K562 (cell line): ENCODE measurements around the gene LSS. TPM values are rescaled to one million over a fixed set of nuclear protein-coding genes. Genes with fewer than 3 reads are reported as not detected.

Source experiments
- ATAC-seq: fragments of 200-7000 bp; cut with Tn5 transposase; 3 replicates; pipeline ENCODE4 v1.9.1; 2020; ENCODE audit warnings: moderate library complexity
- BruUV-seq: library from RNA; stranded (reverse); fragments of 400-500 nt; replicated peaks from 2 replicates; lab custom pipeline; 2021; lab: Mats Ljungman, UMichigan
- CTCF ChIA-PET: fragments of 300-600 bp; formaldehyde crosslinking; extraction: SDS; loops from one replicate; lab custom pipeline; 2021; ENCODE audit warnings: low intra/inter-chr PET ratio; lab: Yijun Ruan, JAX
- POLR2A ChIA-PET: fragments of 300-600, 350-650 bp; sonication (Branson Sonifier 250); formaldehyde crosslinking; extraction: SDS; loops from one replicate; lab custom pipeline; 2021; ENCODE audit warnings: antibody characterized with exemption, inconsistent platforms; lab: Yijun Ruan, JAX
- DNase-seq, 4 experiments: peaks; one replicate each; pipeline versions ENCODE4 v3.0.0 to v3.0.0-alpha.2; 2011 to 2018; ENCODE audit warnings: low spot score in 3 of 4, mixed read lengths in 3 of 4; ENCODE audit errors: extremely low read depth in 1 of 4
- FAIRE-seq: peaks from 2 replicates; lab custom pipeline; 2011; peaks lifted over from hg19 to GRCh38; lab: Jason Lieb, UNC
- H2AFZ ChIP-seq: 2 replicates; pipeline ENCODE4 v1.6.0; 2011; ENCODE audit warnings: low read depth, low read length, control low read depth, inconsistent platforms
- H3K27ac ChIP-seq: fragments of 200-600 bp; 3 replicates; pipeline ENCODE4 v1.8.0; 2011; ENCODE audit warnings: low read depth, mild to moderate bottlenecking, control low read depth, inconsistent platforms, low read length, moderate library complexity, mixed read lengths; ENCODE audit errors: extremely low read depth
- H3K27me3 ChIP-seq, 2 experiments: fragments of 300-600 bp in 1 of 2; 2 replicates in 1 of 2; 3 replicates in 1 of 2; pipeline versions ENCODE4 v1.6.0 to v1.8.0; 2011; ENCODE audit warnings: inconsistent platforms in 2 of 2, low read length in 2 of 2, mild to moderate bottlenecking in 1 of 2, mixed read lengths in 1 of 2, moderate library complexity in 1 of 2; ENCODE audit not compliant: control insufficient read depth in 2 of 2, insufficient read depth in 2 of 2
- H3K36me3 ChIP-seq: fragments of 300-600 bp; 3 replicates; pipeline ENCODE4 v1.8.0; 2011; ENCODE audit warnings: mild to moderate bottlenecking, low read length, inconsistent platforms; ENCODE audit not compliant: control insufficient read depth, insufficient read depth
- H3K4me1 ChIP-seq, 2 experiments: fragments of 200-600 bp in 1 of 2; replicated peaks in 1 of 2; 2 replicates in 1 of 2; 3 replicates in 1 of 2; pipeline versions ENCODE4 v1.5.1 to v1.8.0; 2011; ENCODE audit warnings: inconsistent platforms in 2 of 2, low read length in 2 of 2, mild to moderate bottlenecking in 1 of 2, mixed read lengths in 1 of 2, moderate library complexity in 1 of 2; ENCODE audit not compliant: control insufficient read depth in 2 of 2, insufficient read depth in 2 of 2
- H3K4me2 ChIP-seq: 2 replicates; pipeline ENCODE4 v1.6.1; 2011; ENCODE audit warnings: low read length, control low read depth, inconsistent platforms, mixed read lengths; ENCODE audit not compliant: insufficient read depth
- H3K4me3 ChIP-seq: fragments of 200-600 bp; sonication (generic), shearing (Covaris generic); 2 replicates; pipeline ENCODE4 v1.5.1; 2016; ENCODE audit warnings: control low read depth, inconsistent platforms
- H3K79me2 ChIP-seq: fragments of 200-600 bp; 3 replicates; pipeline ENCODE4 v1.8.0; 2011; ENCODE audit warnings: low read length, inconsistent platforms; ENCODE audit not compliant: control insufficient read depth, insufficient read depth
- H3K9ac ChIP-seq, 2 experiments: 2 replicates each; pipeline versions ENCODE4 v1.6.0 to v1.6.1; 2011; ENCODE audit warnings: low read depth in 2 of 2, low read length in 2 of 2, control low read depth in 1 of 2, inconsistent platforms in 1 of 2, mild to moderate bottlenecking in 1 of 2, mixed read lengths in 1 of 2; ENCODE audit not compliant: insufficient read depth in 1 of 2
- H3K9me1 ChIP-seq: one replicate; pipeline ENCODE4 v1.6.0; 2011; ENCODE audit warnings: inconsistent platforms, mild to moderate bottlenecking, low read length, moderate library complexity; ENCODE audit not compliant: control insufficient read depth, insufficient read depth
- H3K9me3 ChIP-seq: replicated peaks from 2 replicates; pipeline ENCODE4 v1.5.1; 2011; ENCODE audit warnings: low read depth, low read length, inconsistent platforms; ENCODE audit not compliant: control insufficient read depth, insufficient read depth
- H4K20me1 ChIP-seq: replicated peaks from 2 replicates; pipeline ENCODE4 v1.6.1; 2011; ENCODE audit warnings: low read length, inconsistent platforms, mixed read lengths; ENCODE audit not compliant: control insufficient read depth, insufficient read depth
- CREB3 ChIP-seq: fragments of 450-650 bp; conservative IDR thresholded peaks from 2 replicates; pipeline ENCODE4 v1.6.1; 2016; ENCODE audit warnings: missing genetic modification characterization, low read depth, mild to moderate bottlenecking, missing compliant biosample characterization, moderate library complexity
- ELK3 ChIP-seq: fragments of 450-650 bp; formaldehyde crosslinking; IDR thresholded peaks from 2 replicates; pipeline ENCODE4 v1.4.0; 2020; ENCODE audit warnings: mild to moderate bottlenecking
- RNF219 ChIP-seq: fragments of 250-450 bp; sonication (Bioruptor Pico); IDR thresholded peaks from 2 replicates; pipeline ENCODE4 v1.5.0; 2022; ENCODE audit warnings: mild to moderate bottlenecking
- THAP12 ChIP-seq: fragments of 250-450 bp; sonication (Bioruptor Pico); IDR thresholded peaks from 2 replicates; pipeline ENCODE4 v1.9.0; 2021; ENCODE audit warnings: mild to moderate bottlenecking, inconsistent platforms
- ZNF280A ChIP-seq: fragments of 450-650 bp; IDR thresholded peaks from 2 replicates; pipeline ENCODE4 v1.6.1; 2018; ENCODE audit warnings: mild to moderate bottlenecking, low read depth; ENCODE audit not compliant: partially characterized antibody
- ZNF384 ChIP-seq: IDR thresholded peaks from 2 replicates; pipeline ENCODE4 v1.6.1; 2012; ENCODE audit warnings: low read depth, low read length, improper control_type of control experiment
- WGBS: fragments of 100-300 bp; shearing (Covaris generic); methylation state at CpG from one replicate; pipeline ENCODE4 v1.1.6; 2016; ENCODE audit warnings: low coverage, mixed read lengths; ENCODE audit not compliant: insufficient coverage; ENCODE audit errors: missing lambda C conversion rate; 5-methylcytosine and 5-hydroxymethylcytosine counted together
- in situ Hi-C: fragments of 300-500 bp; cut with MboI; formaldehyde crosslinking; loops from 4 replicates; pipeline ENCODE4 v1.15.0; 2018; ENCODE audit warnings: inconsistent platforms, mixed read lengths
- intact Hi-C: fragments of 100-400 bp; cut with micrococcal nuclease; formaldehyde crosslinking; loops from 2 replicates; pipeline ENCODE4 v1.14.2; 2022
- polyA plus RNA-seq, 8 experiments: library from polyadenylated mRNA; depleted of rRNA in 4 of 8; stranded (reverse) in 5 of 8; unstranded in 3 of 8; fragments of >200 nt; fragmentation: Nextera tagmentation in 2 of 8; fragmentation: Illumina TruSeq in 1 of 8; extraction: Ambion mirVana in 2 of 8; extraction: Trizol in 1 of 8; gene quantifications; 2 replicates each; pipeline versions ENCODE4 v1.2.1 to v1.2.3, GENCODE V29; 2011 to 2014; ENCODE audit warnings: inconsistent platforms in 1 of 8, missing spikeins in 1 of 8
- total RNA-seq, 7 experiments: library from RNA; depleted of rRNA in 6 of 7; stranded (reverse); fragments of >200 nt in 6 of 7; fragmentation: Illumina TruSeq in 2 of 7; extraction: Trizol in 2 of 7; gene quantifications; 2 replicates each; pipeline versions ENCODE4 v1.2.1 to v1.2.3, GENCODE V29; 2011 to 2021; ENCODE audit warnings: low replicate concordance in 1 of 7

The LSS gene
- total and polyA plus RNA-seq, 9 of the 15 experiments (the other 6 are each of a cell fraction or from before 2014, with no cell fraction given), result 2.2 to 89.5 (median 37.4) TPM

GRCh38 chr21:46156378-46156645, 72.3 kb downstream of the LSS start:
- no peaks in the 10 kb centered on the region for H4K20me1 ChIP-seq
- ATAC-seq (no peak), FAIRE-seq (peak; percentile 51), DNase-seq (no peak)
- WGBS, result 69% methylated on average over 5 of the region's 7 CpGs
- ChIA-PET CTCF (no interaction called here), POLR2A (no interaction called here)
- peak overlapping the region in 1 of 2 experiments; percentile 84; a peak in 2 of 4 replicates for H3K9ac ChIP-seq
- TF ChIP-seq THAP12 (CRISPR knock-in tag), result no peak
- no peak for TF ChIP-seq ZNF280A
- TF ChIP-seq CREB3 (tag), result no peak
- no peak for TF ChIP-seq RNF219 (CRISPR knock-in tag)
- no peak for TF ChIP-seq ELK3
- 0 out of 2 replicates have a peak, but pooled peaks have one; percentile 16 for TF ChIP-seq ZNF384
- H3K9me3 ChIP-seq, result peaks cover 7% of the 10 kb centered on the region; the same call in 1 of the 2 replicates
- H3K4me2 ChIP-seq, result no peak overlapping the region
- no TSS peak for BruUV-seq
- H3K79me2 ChIP-seq, result peaks cover 4% of the 10 kb centered on the region; the same call in 1 of the 3 replicates
- no peaks in the 10 kb centered on the region for H3K9me1 ChIP-seq
- no peak overlapping the region for H2AFZ ChIP-seq
- H3K27ac ChIP-seq, result peak overlapping the region; percentile 21; the same call in 1 of the 3 replicates
- no peaks in the 10 kb centered on the region for H3K27me3 ChIP-seq
- no peak overlapping the region for H3K4me3 ChIP-seq
- H3K4me1 ChIP-seq, result peaks cover 15 to 71% of the 10 kb centered on the region in 2 experiments
- intact Hi-C loops (no loop called here), in situ Hi-C loops (no loop called here)
- peaks cover 38% of the 10 kb centered on the region; the same call in 2 of the 3 replicates for H3K36me3 ChIP-seq
